ENCODE measurements around the gene FAM120AOS.

The FAM120AOS gene

GRCh38 chr9:93453047-93453914, at the start of gene FAM120AOS:
TSS of gene FAM120AOS (minus strand) at chr9:93453581. CDS start at chr9:93452709, 872 bp downstream.
- peak; percentile 57 to 69 (median 64) for DNase-seq

GRCh38 chr9:93501406-93501805, 48.0 kb upstream of the FAM120AOS start:
- DNase-seq = no peak

- DNase-seq = no peak
These were observed 47.4 kb upstream of the FAM120AOS start for GRCh38 chr9:93500571-93501298.

DNA sequence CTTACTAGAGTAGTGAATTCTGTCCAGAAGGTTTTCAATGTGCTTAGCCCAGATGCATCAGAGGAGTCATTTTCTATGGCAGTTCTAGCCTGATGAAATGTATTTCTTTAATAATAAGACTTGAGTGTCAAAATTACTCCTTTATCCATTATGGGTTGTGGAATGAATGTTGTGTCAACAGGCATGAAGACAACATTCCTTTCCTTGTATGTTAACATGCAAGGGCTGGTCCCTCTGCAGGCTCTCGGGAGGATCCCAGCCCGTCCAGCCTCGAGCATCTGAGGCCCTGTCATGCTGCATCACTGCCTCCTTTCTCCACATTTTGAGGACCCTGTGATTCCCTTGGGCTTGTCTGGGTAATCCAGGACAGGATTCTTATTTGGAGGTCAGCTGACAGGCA, 42.9 kb upstream of the FAM120AOS start:
- no peak for DNase-seq

- DNase-seq = no peak
These were observed 40.6 kb upstream of the FAM120AOS start for GRCh38 chr9:93493949-93494348.

GRCh38 chr9:93492327-93492726, 38.9 kb upstream of the FAM120AOS start:
- no peak for DNase-seq

DNA sequence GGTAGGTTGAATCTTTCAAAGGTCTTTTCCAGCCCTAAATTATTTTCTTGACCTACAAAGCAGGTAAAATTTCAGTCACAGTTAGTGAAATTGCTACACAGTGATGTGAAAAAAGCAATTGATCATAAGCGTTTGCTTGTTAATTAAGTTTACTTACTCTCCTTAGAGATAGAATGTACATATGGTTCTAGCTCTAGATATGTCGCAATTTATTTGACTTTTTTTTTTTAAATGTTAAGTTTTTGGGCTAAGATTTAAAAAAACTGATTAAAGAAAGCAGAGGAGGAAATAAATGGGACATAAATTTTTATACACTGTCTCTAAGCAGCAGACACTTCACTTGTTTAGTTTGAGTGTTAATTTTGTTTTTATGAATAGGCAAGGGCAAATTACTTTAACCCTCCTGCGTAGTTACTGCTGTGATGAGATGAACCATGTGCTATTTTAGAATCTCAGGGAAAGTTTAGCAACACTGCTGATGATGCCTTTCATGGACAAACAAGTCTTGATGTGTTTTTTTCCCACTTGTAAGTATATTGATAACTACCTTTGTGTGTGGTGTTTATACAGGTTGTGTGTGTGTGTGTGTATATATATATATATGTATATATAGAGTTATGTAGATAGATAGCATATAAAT, 38.3 kb upstream of the FAM120AOS start:
- DNase-seq = no peak

DNA sequence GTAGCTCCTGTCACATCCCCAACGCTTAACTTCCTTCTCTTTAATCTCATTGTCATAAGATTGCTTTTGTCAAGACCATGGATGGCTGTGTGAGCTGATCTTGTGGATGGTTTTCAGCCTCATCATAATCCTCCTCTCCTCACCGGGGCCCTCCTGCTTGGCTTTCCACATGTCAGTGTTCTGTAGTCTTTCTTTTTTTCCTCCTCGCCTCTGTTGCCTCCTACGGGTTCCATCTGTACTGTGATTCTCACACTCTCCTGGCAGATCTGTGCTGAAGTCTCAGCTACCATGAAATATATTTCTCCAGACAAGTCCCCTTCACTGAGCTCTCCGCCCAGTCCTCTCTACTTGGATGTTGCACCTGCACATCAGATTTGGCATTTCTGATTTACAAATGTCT, 34.9 kb upstream of the FAM120AOS start:
- no peak for DNase-seq

DNA sequence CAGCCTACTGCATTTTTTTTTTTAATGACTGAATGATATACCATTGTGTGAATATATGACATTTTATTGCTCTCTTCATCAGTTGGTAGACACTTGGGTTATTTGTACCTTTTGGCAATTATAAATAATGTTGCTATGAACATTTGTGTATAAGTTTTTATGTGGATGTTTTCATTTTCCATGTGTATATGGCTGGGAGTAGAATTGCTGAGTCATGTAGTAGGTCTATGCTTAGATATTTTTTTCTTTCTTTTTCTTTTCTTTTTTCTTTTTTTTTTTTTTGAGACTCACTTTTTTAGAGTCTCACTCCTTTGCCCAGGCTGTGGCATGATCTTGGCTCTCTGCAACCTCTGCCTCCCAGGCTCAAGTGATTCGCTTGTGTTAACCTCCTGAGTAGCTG, 32.9 kb upstream of the FAM120AOS start:
- no peak for DNase-seq

DNA sequence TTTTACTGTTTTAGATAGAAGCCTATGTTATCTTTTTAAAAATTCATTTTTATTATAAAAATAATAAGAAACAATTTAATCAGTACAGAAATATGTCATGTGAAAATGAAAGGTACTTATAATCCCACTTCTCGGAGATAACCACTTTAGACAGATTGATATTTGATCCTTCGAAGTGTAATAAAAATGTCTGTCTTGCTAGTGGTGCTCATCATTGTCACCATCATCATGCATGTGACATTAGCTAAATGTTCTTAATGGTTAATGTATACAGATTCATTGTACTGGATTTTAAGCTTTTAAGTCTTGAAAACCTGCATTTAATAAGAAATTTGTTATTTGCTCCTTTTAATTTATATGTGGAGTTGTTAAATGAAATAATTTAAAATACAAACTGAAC, 30.1 kb upstream of the FAM120AOS start:
- no peak for DNase-seq

GRCh38 chr9:93480728-93481324, 27.4 kb upstream of the FAM120AOS start:
- no peak for DNase-seq

- DNase-seq = no peak
These were observed 26.9 kb upstream of the FAM120AOS start for GRCh38 chr9:93480262-93480661.

DNA sequence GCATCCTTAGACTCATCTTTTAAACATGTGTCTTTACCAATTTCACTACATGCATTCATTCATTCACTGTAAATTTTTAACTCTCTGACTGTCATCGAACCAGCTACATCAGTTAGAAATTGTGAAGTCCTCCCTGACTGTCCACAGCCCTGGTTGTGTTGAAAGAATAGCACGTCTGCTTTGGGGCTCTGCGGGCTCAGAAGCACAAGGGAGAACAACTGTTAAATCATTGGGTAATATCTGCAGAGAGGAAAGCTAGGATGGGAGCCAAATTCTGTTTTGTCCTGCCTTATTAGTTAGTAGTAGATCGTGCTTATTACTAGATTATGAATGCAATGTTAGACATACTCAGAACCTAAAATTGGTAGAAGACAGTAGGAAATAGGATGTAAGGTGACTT, 26.3 kb upstream of the FAM120AOS start:
- DNase-seq = no peak

DNA sequence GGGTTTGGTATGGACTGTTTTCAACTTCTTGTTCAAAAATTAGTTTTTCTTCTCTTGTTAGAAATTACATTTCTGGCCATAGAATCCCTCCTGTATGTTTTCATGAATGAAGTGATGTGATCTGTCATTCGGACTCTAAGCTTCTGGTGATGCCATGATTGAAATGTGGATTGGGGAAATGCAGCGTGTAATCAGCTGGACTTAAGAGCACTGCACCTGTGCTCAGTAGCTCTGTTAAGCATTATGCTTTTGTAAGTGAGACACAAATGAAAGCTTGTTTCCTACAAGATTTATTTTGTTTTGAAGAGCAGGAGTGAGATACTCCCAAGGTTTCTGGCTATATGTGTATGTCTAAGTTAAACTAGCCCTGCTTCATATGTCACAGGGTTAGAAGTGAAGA, 24.0 kb upstream of the FAM120AOS start:
- DNase-seq = no peak

DNA sequence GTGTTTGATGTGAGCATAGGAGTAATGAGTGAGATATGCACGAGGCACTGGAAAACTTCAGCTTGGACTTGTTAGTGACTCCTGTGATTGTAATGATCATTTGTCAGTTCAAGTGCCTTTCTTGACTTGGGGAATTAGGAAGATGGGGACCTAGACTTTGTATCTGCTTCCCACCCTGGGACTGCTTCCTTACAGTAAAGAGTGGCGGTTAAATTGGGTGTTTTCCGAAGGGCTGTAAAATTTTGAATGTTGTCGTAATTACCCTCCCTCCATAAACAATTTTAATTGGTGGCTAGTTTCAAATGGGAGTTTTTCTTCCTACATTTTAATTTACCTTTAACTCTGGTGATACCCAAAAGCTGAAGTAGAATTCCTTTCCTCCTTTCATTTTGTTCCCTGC, 23.5 kb upstream of the FAM120AOS start:
- DNase-seq = no peak

GRCh38 chr9:93475856-93476255, 22.5 kb upstream of the FAM120AOS start:
- no peak for DNase-seq

DNA sequence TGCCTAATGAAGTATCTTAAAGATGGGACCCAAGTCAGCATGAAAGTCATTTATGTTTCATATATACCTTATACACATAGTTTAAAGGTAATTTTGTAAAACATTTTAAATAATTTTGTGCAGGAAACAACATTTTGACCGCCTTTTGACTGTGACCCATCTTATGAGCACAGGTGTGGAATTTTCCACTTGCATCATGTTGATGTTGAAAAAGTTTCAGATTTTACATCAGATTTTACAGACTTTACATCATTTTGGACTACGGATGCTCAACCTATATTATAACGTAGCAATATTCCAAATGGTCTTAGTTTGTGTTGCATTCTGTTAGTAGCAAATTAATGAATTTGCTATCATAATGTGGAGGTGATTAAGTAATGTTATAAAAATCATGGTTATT, 21.7 kb upstream of the FAM120AOS start:
- DNase-seq = no peak

- DNase-seq = no peak
These were observed 20.0 kb upstream of the FAM120AOS start for GRCh38 chr9:93473411-93473810.

- no peak for DNase-seq
These were observed 17.7 kb upstream of the FAM120AOS start for GRCh38 chr9:93471124-93471523.

GRCh38 chr9:93470391-93470790, 17.0 kb upstream of the FAM120AOS start:
- no peak for DNase-seq

GRCh38 chr9:93468763-93469456, 15.5 kb upstream of the FAM120AOS start:
- no peak for DNase-seq

DNA sequence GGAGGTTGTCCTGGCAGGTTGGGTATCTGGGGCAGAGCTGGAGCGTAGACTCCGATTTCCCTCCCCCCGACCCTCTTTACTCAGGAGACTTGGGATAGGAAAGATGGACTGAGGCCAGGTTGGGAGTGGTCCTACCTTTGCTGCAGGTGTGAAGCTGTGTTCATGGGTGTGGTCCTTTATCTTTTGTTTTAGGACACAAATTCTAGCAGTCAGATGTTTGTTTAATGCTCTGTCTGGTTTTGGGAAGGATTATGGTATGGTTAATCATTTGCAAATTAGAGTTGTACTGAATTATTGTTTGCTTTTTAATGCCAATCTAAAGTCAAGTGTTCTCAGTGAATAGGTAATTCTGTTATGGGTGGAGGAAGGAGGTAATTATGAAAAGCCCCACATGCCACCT, 14.1 kb upstream of the FAM120AOS start:
- DNase-seq = no peak

DNA sequence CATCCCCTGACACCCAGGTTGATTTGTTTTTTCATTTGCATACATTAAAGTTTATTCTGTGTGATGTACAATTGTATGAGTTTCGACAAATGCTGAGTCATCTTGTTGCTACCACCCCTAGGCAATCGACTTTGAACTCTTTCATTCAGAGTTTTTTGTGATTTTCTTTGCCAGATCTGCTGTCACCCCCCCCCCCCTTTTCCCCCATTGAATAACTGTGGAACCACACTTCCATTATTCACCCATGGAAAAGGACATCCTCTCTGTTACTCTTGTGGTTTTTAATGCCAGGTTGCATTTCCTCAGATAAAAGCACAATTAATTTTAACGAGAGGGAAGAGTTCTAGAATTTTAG, 13.7 kb upstream of the FAM120AOS start:
- no peak for DNase-seq

Data from activated CD4-positive, CD25-positive, alpha-beta regulatory T cell (primary cell).